ENCODE measurements around the gene NHSL1.
A peak's percentile ranks its signal among the peaks of the same experiment; 100 is the strongest.

The NHSL1 gene

DNA sequence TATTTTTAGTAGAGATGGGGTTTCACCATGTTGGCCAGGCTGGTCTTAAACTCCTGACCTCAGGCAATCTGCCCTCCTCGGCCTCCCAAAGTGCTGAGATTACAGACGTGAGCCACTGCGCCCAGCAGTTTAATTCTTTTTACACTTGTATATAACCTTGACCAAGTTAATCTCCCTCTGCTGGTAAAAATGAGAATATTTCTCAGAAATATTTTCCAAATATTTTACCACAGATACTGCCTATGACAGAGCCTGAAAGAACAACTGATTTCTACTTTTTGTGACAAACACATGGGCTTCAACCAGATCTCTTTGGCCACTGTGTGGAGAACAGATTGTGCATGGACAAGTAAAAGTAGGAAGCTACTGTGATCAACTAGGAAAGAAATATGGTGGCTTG lies 21.2 kb upstream of the NHSL1 start:
- DNase-seq (ENCODE audit: low spot score) (no peak), ATAC-seq (ENCODE audit: low read depth) (peak; percentile 54; the same call in 1 of the 3 replicates)
- TF ChIP-seq, protein P1, sequence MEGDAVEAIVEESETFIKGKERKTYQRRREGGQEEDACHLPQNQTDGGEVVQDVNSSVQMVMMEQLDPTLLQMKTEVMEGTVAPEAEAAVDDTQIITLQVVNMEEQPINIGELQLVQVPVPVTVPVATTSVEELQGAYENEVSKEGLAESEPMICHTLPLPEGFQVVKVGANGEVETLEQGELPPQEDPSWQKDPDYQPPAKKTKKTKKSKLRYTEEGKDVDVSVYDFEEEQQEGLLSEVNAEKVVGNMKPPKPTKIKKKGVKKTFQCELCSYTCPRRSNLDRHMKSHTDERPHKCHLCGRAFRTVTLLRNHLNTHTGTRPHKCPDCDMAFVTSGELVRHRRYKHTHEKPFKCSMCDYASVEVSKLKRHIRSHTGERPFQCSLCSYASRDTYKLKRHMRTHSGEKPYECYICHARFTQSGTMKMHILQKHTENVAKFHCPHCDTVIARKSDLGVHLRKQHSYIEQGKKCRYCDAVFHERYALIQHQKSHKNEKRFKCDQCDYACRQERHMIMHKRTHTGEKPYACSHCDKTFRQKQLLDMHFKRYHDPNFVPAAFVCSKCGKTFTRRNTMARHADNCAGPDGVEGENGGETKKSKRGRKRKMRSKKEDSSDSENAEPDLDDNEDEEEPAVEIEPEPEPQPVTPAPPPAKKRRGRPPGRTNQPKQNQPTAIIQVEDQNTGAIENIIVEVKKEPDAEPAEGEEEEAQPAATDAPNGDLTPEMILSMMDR (IDR thresholded peaks at IDR 0.05; ENCODE audit: poor library complexity, severe bottlenecking), result peak; percentile 51
- H3K9me3 ChIP-seq (ENCODE audit: severe bottlenecking), result no peaks in the 10 kb centered on the region
- no peaks in the 10 kb centered on the region for H3K4me1 ChIP-seq (ENCODE audit: insufficient read depth, poor library complexity, severe bottlenecking)
- no peaks in the 10 kb centered on the region for H3K27me3 ChIP-seq (ENCODE audit: insufficient read depth, poor library complexity, severe bottlenecking)
- no peak overlapping the region for H3K27ac ChIP-seq (ENCODE audit: poor library complexity, severe bottlenecking)
- H3K4me3 ChIP-seq (ENCODE audit: severe bottlenecking), result no peak overlapping the region
- H3K36me3 ChIP-seq (ENCODE audit: low read depth), result no peaks in the 10 kb centered on the region

DNA sequence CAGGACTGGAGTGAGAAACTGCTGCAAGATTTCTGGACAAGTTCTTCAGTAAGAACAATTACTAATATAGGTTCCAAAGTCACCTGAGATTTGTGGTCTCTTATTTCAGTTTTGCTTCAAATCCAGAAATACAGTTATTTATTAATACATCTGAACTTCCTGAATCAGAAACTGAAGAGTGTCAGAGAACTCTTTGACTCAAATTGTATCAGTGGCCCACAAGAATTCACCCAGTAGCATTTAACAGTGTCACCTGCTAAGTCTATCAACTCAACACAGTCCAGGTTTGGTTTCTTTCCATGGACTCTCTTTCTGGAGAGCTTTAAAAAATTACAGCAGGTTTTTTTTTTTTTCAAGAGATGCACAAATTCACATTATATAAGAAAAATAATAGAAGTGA lies 18.8 kb upstream of the NHSL1 start:
- no peaks in the 10 kb centered on the region for H3K27me3 ChIP-seq (ENCODE audit: insufficient read depth, poor library complexity, severe bottlenecking)
- no peaks in the 10 kb centered on the region for H3K4me1 ChIP-seq (ENCODE audit: insufficient read depth, poor library complexity, severe bottlenecking)
- no peak overlapping the region for H3K4me3 ChIP-seq (ENCODE audit: severe bottlenecking)
- H3K36me3 ChIP-seq (ENCODE audit: low read depth), result no peaks in the 10 kb centered on the region
- H3K27ac ChIP-seq (ENCODE audit: poor library complexity, severe bottlenecking), result no peak overlapping the region
- DNase-seq (ENCODE audit: low spot score) (no peak), ATAC-seq (ENCODE audit: low read depth) (no peak)
- no peaks in the 10 kb centered on the region for H3K9me3 ChIP-seq (ENCODE audit: severe bottlenecking)
- TF ChIP-seq, protein P1 (IDR thresholded peaks at IDR 0.05; ENCODE audit: poor library complexity, severe bottlenecking), result no peak

DNA sequence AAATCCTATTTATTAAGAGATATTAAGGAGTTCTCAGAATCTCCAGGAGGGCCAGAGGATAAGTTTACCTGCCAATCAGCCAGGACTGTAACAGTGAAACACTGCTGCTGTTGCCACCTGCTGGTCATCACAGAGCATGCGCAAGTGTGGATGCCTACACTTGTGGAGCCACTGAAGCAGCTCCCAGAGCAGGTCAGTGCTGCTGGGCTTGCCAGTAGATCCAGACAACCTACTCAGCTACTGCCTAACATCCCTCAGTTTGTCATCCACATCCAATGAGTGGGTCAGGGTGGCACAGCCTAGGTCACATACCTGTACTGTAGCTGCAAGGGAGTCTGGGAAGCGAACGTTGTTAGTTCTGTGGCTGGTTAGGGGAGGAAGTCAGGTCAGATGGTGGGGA lies 18.3 kb upstream of the NHSL1 start:
- H3K27me3 ChIP-seq (ENCODE audit: insufficient read depth, poor library complexity, severe bottlenecking), result no peaks in the 10 kb centered on the region
- no peaks in the 10 kb centered on the region for H3K4me1 ChIP-seq (ENCODE audit: insufficient read depth, poor library complexity, severe bottlenecking)
- no peak overlapping the region for H3K27ac ChIP-seq (ENCODE audit: poor library complexity, severe bottlenecking)
- DNase-seq (ENCODE audit: low spot score) (no peak), ATAC-seq (ENCODE audit: low read depth) (peak; percentile 88)
- no peak overlapping the region for H3K4me3 ChIP-seq (ENCODE audit: severe bottlenecking)
- H3K36me3 ChIP-seq (ENCODE audit: low read depth), result no peaks in the 10 kb centered on the region
- TF ChIP-seq, protein P1 (IDR thresholded peaks at IDR 0.05; ENCODE audit: poor library complexity, severe bottlenecking), result peak; percentile 75
- H3K9me3 ChIP-seq (ENCODE audit: severe bottlenecking), result no peaks in the 10 kb centered on the region

DNA sequence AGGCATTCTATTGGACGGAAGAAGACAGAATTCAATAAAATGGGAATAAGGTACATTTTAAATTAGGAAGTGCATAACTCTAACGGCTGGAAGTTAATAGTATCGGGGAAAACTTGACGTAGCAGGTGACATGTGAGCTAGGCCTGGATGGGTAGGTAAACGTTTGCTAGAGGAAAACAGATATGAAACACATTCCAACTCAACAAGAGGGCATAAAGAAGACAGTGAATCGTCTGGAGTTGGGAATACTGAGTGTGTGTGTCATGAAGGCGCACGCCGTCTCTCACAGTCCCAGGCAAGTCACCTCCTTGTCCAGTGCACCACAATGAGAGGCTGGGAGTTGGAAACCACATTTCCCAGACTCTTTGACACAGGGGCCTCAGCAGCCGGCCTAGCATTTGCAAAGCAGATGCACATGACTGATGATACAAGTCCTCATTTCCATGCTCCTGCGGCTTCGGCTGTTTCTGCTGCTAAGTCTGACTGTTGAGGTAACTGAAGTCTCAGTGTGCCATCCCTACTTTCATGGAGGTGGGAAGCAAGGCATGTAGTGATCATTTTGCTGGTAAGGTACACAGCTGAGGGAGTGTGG lies 16.5 kb upstream of the NHSL1 start:
- ATAC-seq (ENCODE audit: low read depth) (no peak), DNase-seq (ENCODE audit: low spot score) (no peak)
- TF ChIP-seq, protein P1 (IDR thresholded peaks at IDR 0.05; ENCODE audit: poor library complexity, severe bottlenecking), result no peak
- Histone ChIP-seq H3K36me3 (ENCODE audit: low read depth) (no peaks in the 10 kb centered on the region), H3K4me3 (ENCODE audit: severe bottlenecking) (no peak overlapping the region), H3K27ac (ENCODE audit: poor library complexity, severe bottlenecking) (no peak overlapping the region), H3K4me1 (ENCODE audit: insufficient read depth, poor library complexity, severe bottlenecking) (no peaks in the 10 kb centered on the region), H3K9me3 (ENCODE audit: severe bottlenecking) (no peaks in the 10 kb centered on the region), H3K27me3 (ENCODE audit: insufficient read depth, poor library complexity, severe bottlenecking) (no peaks in the 10 kb centered on the region)

DNA sequence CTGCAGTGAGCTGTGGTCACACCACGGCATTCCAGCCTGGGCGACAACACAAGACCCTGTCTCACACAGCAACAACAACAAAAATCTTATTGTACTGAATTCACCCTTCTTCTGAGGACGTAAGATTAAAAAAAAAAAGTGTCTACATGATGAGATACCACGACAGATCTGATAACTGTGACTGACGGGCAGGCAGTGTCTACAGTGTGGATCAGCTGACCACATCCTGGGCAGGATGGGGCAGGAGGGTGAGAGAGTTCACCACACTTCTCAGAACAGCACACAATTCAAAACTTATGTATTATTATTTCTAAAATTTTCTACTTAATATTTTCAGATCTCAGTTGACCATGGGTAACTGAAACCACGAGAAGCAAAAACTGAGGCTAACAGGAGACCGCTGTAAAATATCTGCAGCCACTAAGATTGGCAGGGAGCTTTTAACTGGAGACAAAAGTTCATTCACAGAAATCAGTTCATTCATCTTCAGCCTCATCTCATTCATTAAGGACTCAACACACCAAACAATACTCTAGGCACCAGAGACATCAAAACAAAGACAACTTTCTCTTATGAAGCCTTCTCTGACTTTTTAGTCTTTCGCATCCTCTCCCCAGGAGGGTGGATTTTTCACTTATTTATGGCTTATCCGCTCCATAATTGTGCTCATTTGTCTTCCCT lies 15.7 kb upstream of the NHSL1 start:
- no peak overlapping the region for H3K4me3 ChIP-seq (ENCODE audit: severe bottlenecking)
- no peaks in the 10 kb centered on the region for H3K27me3 ChIP-seq (ENCODE audit: insufficient read depth, poor library complexity, severe bottlenecking)
- H3K36me3 ChIP-seq (ENCODE audit: low read depth), result no peaks in the 10 kb centered on the region
- ATAC-seq (ENCODE audit: low read depth), result no peak
- DNase-seq (ENCODE audit: low spot score), result no peak
- H3K4me1 ChIP-seq (ENCODE audit: insufficient read depth, poor library complexity, severe bottlenecking), result no peaks in the 10 kb centered on the region
- no peaks in the 10 kb centered on the region for H3K9me3 ChIP-seq (ENCODE audit: severe bottlenecking)
- H3K27ac ChIP-seq (ENCODE audit: poor library complexity, severe bottlenecking), result no peak overlapping the region
- TF ChIP-seq, protein P1 (IDR thresholded peaks at IDR 0.05; ENCODE audit: poor library complexity, severe bottlenecking), result no peak
